ENCODE results near the gene HPDL.
"Not testable (repeated sequence)": the region's sequence is repeated elsewhere in the genome, so short reads cannot be mapped to it uniquely, and the experiment has no call there.

Gene HPDL

DNA sequence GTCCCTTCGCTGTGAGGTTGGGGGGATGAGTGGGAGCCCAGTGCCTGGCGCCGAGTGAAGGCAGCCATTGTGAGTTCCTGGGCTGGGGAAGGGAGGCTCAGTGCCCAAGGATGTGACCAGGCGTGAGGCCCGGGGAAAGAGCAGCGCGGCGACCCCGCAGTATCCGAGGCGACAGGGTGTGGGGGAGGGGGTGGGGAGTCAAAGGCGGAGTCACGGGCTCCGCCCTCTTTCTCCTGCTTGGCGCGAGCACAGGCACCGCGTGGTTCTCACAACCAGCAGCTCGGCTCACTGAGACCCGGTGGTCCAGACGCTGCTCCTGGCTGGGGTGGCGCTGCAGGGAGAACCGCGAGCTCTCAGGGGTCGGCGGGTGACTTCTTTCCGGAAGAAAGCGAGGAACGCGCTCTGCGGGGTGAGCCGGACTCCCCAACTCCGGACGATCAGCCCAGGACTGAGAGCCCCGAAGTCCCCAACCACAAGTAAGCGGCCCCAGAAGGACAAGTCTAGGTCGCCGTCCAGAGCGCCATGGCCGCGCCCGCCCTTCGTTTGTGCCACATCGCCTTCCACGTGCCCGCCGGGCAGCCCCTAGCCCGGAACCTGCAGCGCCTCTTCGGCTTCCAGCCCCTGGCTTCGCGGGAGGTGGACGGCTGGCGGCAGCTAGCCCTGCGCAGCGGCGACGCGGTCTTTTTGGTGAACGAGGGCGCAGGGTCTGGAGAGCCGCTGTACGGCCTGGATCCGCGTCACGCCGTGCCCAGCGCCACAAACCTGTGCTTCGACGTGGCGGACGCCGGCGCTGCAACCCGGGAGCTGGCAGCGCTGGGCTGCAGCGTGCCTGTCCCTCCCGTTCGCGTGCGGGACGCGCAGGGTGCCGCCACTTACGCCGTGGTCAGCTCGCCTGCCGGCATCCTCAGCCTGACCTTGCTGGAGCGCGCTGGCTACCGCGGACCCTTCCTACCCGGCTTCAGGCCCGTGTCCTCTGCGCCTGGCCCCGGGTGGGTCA lies at the start of gene HPDL:
Gene HPDL, plus strand, starts transcription at position 269 of the 997 bp plus-strand sequence. Its CDS starts 254 bp downstream, at position 523.
- peak in 1 of 2 donors; percentile 42 for DNase-seq (ENCODE audit: extremely low read depth in 1 of 2, low read depth in 1 of 2)

GRCh38 chr1:45282351-45282750 lies 44.3 kb upstream of the HPDL start:
- DNase-seq (ENCODE audit: extremely low read depth in 1 of 2, low read depth in 1 of 2): no peak

DNA sequence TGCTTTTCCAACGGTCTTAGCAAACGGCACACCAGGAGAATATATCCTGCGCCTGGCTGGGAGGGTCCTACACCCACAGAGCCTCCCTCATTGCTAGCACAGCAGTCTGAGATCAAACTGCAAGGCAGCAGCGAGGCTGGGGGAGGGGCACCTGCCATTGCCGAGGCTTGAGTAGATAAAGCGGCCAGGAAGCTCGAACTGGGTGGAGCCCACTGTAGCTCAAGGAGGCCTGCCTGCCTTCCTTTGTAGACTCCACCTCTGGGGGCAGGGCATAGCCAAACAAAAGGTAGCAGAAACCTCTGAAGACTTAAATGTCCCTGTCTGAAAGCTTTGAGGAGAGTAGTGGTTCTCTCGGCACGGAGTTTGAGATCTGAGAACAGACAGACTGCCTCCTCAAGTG lies 41.8 kb upstream of the HPDL start:
- DNase-seq (ENCODE audit: extremely low read depth in 1 of 2, low read depth in 1 of 2): not testable (repeated sequence)

DNA sequence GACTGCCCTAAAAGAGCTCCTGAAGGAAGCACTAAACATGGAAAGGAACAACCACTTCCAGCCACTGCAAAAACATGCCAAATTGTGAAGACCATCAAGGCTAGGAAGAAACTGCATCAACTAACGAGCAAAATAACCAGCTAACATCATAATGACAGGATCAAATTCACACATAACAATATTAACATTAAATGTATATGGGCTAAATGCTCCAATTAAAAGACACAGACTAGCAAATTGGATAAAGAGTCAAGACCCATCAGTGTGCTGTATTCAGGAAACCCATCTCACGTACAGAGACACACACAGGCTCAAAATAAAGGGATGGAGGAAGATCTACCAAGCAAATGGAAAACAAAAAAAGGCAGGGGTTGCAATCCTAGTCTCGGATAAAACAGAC lies 40.2 kb upstream of the HPDL start:
- not testable (repeated sequence) for DNase-seq (ENCODE audit: extremely low read depth in 1 of 2, low read depth in 1 of 2)

GRCh38 chr1:45291002-45291401 lies 35.7 kb upstream of the HPDL start:
- not testable (repeated sequence) for DNase-seq (ENCODE audit: extremely low read depth in 1 of 2, low read depth in 1 of 2)

DNA sequence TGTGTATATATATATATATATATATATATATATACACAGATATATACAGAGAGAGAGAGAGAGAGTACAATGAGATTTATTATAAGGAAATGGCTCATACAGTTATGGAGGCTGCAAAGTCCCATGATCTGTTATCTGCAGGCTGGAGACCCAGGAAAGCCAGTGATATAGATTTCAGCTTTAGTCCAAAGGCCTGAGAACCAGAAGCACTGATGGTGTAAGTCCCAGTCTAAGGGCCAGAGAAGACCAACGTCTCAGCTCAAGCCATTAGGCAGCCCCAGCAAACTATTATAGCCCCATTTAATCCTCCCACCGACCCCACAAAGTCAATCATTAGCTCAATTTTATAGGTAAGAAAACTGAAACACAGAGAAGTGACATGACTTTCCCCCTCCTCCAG lies 35.0 kb upstream of the HPDL start:
- DNase-seq (ENCODE audit: extremely low read depth in 1 of 2, low read depth in 1 of 2): no peak

- DNase-seq (ENCODE audit: extremely low read depth in 1 of 2, low read depth in 1 of 2): no peak
These were observed 28.9 kb upstream of the HPDL start for GRCh38 chr1:45297666-45298356.

DNA sequence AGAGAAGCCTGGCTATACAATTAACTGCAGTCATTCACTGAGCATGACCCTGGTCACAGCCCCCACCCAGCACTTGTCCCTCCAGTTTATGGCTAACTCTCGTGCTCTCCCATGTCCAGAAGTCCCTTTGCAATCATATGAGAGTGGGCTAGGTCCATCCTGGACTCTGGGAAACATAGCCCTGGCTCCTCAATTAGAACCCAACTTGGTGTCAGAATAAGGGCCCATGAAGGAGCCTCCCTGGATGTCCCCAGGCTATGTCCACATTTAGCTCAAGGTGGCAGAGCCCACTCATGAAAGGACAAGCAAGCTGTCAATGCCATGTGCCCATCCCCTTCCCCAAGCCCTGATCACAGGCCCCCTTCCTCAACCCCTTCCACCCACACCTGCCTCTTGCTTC lies 27.4 kb upstream of the HPDL start:
- no peak for DNase-seq (ENCODE audit: extremely low read depth in 1 of 2, low read depth in 1 of 2)

- no peak for DNase-seq (ENCODE audit: extremely low read depth in 1 of 2, low read depth in 1 of 2)
These were observed 26.6 kb upstream of the HPDL start for GRCh38 chr1:45299981-45300668.

GRCh38 chr1:45300669-45300997 lies 26.1 kb upstream of the HPDL start:
- DNase-seq (ENCODE audit: extremely low read depth in 1 of 2, low read depth in 1 of 2): no peak

DNA sequence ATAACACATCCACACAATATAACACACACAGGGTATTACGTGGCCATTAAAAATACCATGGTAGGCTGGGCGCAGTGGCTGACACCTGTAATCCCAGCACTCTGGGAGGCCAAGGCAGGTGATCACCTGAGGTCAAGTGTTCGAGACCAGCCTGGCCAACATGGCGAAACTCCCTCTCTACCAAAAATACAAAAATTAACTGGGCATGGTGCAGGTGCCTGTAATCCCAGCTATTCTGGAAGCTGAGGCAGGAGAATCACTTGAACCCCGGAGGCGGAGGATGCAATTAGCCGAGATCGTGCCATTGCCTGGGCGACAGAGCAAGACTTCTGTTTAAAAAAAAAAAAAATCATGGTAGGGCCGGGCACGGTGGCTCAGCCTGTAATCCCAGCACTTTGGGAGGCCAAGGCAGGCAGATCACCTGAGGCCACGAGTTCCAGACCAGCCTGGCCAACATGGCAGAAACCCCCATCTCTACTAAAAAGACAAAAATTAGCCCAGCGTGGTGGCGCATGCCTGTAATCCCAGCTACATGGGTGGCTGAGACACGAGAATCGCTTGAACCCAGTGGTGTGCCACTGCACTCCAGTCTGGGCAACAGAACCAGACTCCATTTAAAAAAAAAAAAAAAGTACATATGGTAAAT lies 24.1 kb upstream of the HPDL start:
- DNase-seq (ENCODE audit: extremely low read depth in 1 of 2, low read depth in 1 of 2): no peak

DNA sequence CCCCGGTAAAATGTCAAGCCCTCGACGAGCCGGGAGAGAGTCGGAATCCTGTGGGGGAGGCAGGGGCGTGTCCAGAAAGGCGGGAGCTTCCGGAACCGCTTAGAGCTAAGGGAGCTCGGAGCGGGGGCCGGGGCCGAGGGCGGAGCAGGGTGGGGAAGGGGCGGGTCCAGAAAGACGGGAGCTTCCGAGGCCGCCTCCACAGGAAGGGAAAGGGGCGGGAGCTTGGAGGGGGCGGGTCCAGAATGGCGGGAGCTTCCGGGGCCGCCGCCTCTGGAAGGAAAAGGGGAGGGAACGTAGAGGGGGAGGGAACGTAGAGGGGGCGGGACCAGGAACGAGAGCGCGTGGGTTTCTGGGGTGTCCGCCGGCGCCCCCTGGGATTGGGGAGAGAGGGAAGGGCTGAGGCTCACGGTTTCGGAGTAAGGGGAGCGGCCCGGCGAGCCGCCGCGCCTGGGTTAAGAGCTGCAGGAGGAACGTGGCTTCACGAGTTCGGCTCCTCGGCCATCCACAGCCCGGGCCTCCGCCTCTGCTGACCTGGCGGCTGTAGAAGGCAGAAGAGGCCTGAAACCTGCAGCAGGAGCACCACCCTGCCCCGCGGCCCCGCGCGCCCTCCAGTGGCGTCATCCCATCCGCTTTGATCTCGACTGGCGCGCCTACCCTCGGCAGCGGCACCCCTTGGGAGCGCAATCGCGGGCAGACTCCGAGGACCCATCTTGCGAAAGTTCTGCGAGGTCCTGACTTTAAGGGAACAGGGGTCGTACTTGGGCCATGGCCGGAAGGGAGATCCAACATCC lies 23.0 kb upstream of the HPDL start:
- peak; percentile 96 to 97 for DNase-seq (ENCODE audit: extremely low read depth in 1 of 2, low read depth in 1 of 2)

GRCh38 chr1:45304311-45305081 lies 22.2 kb upstream of the HPDL start:
- no peak for DNase-seq (ENCODE audit: extremely low read depth in 1 of 2, low read depth in 1 of 2)

DNA sequence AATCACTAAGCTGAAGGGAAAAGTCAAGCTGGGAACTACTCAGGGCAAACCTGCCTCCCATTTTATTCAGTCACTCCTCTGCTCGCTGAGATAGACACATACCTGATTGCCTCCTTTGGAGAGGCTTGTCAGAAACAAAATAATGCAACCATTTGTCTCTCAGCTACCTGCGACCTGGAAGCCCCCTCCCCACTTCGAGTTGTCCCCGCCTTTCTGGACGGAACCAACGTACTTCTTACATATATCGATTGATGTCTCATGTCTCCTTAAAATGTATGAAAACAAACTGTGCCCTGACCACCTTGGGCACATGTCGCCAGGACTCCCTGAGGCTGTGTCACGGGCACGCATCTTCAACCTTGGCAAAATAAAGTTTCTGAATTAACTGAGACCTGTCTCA lies 21.5 kb upstream of the HPDL start:
- no peak for DNase-seq (ENCODE audit: extremely low read depth in 1 of 2, low read depth in 1 of 2)

- DNase-seq (ENCODE audit: extremely low read depth in 1 of 2, low read depth in 1 of 2): no peak
These were observed 20.4 kb upstream of the HPDL start for GRCh38 chr1:45306319-45306718.

- DNase-seq (ENCODE audit: extremely low read depth in 1 of 2, low read depth in 1 of 2): no peak
These were observed 19.8 kb upstream of the HPDL start for GRCh38 chr1:45306905-45307304.

GRCh38 chr1:45314266-45314665 lies 12.4 kb upstream of the HPDL start:
- DNase-seq (ENCODE audit: extremely low read depth in 1 of 2, low read depth in 1 of 2): no peak

DNA sequence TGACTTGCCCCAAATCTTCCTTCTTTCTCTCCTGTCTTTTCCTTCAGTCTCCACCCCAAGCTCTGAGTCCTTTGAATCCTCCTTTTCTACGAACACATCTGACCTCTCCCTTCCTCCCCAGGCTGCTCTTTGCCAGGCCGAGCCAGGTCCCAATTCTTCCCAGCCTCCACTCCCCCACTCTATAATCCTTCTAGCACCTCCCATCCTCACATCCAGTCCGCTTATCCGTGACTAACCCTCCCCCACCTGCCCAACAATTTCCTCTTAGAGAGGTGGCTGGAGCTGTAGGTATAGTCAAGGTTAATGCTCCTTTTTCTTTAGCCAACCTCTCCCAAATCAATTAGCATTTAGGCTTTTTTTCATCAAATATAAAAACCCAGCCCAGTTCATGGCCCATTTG lies 9.5 kb upstream of the HPDL start:
- no peak for DNase-seq (ENCODE audit: extremely low read depth in 1 of 2, low read depth in 1 of 2)

- DNase-seq (ENCODE audit: extremely low read depth in 1 of 2, low read depth in 1 of 2): no peak
These were observed 6.9 kb upstream of the HPDL start for GRCh38 chr1:45319761-45320160.

All from activated CD8-positive, alpha-beta memory T cell treated with anti-CD3 and anti-CD28 coated beads for 1 hour (primary cell).